ENCODE data around the gene CBARP. TPM values are rescaled to one million over a fixed set of nuclear protein-coding genes. Genes with fewer than 3 reads are reported as not detected.
A peak's percentile ranks its signal among the peaks of the same experiment; 100 is the strongest.

CBARP gene
- total and polyA plus RNA-seq, 9 of the 15 experiments (the other 6 are each of a cell fraction or from before 2014, with no cell fraction given): 0.03 to 8.9 (median 1.2) TPM; not detected in 1

- TF ChIP-seq ZSCAN32 (CRISPR knock-in tag; IDR thresholded peaks at IDR 0.05) (peak; percentile 52; the same call in 1 of the 2 replicates), MAZ (CRISPR knock-in tag; conservative IDR thresholded peaks at IDR 0.05 in 1 of 2, IDR thresholded peaks at IDR 0.05 in 1 of 2) (peak; percentile 71 to 79), TEAD1 (CRISPR knock-in tag; IDR thresholded peaks at IDR 0.05) (peak in 1 of 2 experiments; percentile 68; a peak in 1 of 4 replicates), HCFC1 (IDR thresholded peaks at IDR 0.05; ENCODE audit: low read depth, low read length) (0 out of 2 replicates have a peak, but pooled peaks have one; percentile 45), GATAD2B (IDR thresholded peaks at IDR 0.05; ENCODE audit: borderline replicate concordance) (peak; percentile 58; the same call in 1 of the 2 replicates), ETS1 (conservative IDR thresholded peaks at IDR 0.05; ENCODE audit: control insufficient read depth, low read depth, low read length) (peak; percentile 47), MTA2 (IDR thresholded peaks at IDR 0.05; ENCODE audit: low read depth) (0 out of 2 replicates have a peak, but pooled peaks have one; percentile 19), SRSF1 (IDR thresholded peaks at IDR 0.05; ENCODE audit: low read depth, low read length) (no peak)
- TF ChIP-seq, protein P1, sequence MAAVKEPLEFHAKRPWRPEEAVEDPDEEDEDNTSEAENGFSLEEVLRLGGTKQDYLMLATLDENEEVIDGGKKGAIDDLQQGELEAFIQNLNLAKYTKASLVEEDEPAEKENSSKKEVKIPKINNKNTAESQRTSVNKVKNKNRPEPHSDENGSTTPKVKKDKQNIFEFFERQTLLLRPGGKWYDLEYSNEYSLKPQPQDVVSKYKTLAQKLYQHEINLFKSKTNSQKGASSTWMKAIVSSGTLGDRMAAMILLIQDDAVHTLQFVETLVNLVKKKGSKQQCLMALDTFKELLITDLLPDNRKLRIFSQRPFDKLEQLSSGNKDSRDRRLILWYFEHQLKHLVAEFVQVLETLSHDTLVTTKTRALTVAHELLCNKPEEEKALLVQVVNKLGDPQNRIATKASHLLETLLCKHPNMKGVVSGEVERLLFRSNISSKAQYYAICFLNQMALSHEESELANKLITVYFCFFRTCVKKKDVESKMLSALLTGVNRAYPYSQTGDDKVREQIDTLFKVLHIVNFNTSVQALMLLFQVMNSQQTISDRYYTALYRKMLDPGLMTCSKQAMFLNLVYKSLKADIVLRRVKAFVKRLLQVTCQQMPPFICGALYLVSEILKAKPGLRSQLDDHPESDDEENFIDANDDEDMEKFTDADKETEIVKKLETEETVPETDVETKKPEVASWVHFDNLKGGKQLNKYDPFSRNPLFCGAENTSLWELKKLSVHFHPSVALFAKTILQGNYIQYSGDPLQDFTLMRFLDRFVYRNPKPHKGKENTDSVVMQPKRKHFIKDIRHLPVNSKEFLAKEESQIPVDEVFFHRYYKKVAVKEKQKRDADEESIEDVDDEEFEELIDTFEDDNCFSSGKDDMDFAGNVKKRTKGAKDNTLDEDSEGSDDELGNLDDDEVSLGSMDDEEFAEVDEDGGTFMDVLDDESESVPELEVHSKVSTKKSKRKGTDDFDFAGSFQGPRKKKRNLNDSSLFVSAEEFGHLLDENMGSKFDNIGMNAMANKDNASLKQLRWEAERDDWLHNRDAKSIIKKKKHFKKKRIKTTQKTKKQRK (IDR thresholded peaks at IDR 0.05; ENCODE audit: borderline replicate concordance, low read depth, low read length): peak; percentile 86; the same call in 1 of the 2 replicates
- TF ChIP-seq, protein P2, sequence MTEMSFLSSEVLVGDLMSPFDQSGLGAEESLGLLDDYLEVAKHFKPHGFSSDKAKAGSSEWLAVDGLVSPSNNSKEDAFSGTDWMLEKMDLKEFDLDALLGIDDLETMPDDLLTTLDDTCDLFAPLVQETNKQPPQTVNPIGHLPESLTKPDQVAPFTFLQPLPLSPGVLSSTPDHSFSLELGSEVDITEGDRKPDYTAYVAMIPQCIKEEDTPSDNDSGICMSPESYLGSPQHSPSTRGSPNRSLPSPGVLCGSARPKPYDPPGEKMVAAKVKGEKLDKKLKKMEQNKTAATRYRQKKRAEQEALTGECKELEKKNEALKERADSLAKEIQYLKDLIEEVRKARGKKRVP (CRISPR knock-in tag; IDR thresholded peaks at IDR 0.05): 0 out of 2 replicates have a peak, but pooled peaks have one; percentile 49
- TF ChIP-seq, protein P3, sequence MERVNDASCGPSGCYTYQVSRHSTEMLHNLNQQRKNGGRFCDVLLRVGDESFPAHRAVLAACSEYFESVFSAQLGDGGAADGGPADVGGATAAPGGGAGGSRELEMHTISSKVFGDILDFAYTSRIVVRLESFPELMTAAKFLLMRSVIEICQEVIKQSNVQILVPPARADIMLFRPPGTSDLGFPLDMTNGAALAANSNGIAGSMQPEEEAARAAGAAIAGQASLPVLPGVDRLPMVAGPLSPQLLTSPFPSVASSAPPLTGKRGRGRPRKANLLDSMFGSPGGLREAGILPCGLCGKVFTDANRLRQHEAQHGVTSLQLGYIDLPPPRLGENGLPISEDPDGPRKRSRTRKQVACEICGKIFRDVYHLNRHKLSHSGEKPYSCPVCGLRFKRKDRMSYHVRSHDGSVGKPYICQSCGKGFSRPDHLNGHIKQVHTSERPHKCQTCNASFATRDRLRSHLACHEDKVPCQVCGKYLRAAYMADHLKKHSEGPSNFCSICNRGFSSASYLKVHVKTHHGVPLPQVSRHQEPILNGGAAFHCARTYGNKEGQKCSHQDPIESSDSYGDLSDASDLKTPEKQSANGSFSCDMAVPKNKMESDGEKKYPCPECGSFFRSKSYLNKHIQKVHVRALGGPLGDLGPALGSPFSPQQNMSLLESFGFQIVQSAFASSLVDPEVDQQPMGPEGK (CRISPR knock-in tag; IDR thresholded peaks at IDR 0.05; ENCODE audit: borderline replicate concordance): peak; percentile 71; the same call in 1 of the 2 replicates
- TF ChIP-seq, protein P4, sequence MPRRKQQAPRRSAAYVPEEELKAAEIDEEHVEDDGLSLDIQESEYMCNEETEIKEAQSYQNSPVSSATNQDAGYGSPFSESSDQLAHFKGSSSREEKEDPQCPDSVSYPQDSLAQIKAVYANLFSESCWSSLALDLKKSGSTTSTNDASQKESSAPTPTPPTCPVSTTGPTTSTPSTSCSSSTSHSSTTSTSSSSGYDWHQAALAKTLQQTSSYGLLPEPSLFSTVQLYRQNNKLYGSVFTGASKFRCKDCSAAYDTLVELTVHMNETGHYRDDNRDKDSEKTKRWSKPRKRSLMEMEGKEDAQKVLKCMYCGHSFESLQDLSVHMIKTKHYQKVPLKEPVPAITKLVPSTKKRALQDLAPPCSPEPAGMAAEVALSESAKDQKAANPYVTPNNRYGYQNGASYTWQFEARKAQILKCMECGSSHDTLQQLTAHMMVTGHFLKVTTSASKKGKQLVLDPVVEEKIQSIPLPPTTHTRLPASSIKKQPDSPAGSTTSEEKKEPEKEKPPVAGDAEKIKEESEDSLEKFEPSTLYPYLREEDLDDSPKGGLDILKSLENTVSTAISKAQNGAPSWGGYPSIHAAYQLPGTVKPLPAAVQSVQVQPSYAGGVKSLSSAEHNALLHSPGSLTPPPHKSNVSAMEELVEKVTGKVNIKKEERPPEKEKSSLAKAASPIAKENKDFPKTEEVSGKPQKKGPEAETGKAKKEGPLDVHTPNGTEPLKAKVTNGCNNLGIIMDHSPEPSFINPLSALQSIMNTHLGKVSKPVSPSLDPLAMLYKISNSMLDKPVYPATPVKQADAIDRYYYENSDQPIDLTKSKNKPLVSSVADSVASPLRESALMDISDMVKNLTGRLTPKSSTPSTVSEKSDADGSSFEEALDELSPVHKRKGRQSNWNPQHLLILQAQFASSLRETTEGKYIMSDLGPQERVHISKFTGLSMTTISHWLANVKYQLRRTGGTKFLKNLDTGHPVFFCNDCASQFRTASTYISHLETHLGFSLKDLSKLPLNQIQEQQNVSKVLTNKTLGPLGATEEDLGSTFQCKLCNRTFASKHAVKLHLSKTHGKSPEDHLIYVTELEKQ (CRISPR knock-in tag; IDR thresholded peaks at IDR 0.05): peak; percentile 54; the same call in 1 of the 2 replicates
Measured at GRCh38 chr19:1205114-1206099, 32.4 kb downstream of the CBARP start, which contains the start of gene STK11 (continued).

Data from K562 (cell line).